GM21360 (cell line): ENCODE measurements around the gene STUM.
A peak's percentile ranks its signal among the peaks of the same experiment; 100 is the strongest.

ENCODE experiments used
- ATAC-seq: cut with Tn5 transposase; IDR thresholded peaks from one replicate; pipeline ENCODE4 v1.9.1; 2021; ENCODE audit warnings: mild to moderate bottlenecking, moderate library complexity; ENCODE audit not compliant: unreplicated experiment

The STUM gene

DNA sequence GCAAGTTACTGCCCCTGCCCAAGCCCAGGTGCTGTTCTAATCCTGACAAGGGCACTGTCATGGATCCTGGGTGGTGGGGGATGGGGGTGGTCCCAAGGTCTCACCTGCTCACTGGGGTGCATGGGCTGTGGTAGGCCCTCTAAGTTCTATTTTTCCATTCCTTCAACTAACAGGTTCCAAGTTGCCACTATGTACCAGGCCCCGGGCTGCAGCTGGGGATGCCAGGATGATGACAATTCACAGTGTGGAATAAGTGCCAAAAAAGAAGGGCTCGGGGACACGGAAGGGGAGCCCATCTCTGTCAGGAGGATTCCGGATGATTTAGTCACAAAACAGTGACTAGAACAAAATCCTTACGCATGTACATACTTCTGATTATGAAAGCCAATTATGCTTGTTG is 76.0 kb downstream of the STUM start:
- ATAC-seq: no peak

DNA sequence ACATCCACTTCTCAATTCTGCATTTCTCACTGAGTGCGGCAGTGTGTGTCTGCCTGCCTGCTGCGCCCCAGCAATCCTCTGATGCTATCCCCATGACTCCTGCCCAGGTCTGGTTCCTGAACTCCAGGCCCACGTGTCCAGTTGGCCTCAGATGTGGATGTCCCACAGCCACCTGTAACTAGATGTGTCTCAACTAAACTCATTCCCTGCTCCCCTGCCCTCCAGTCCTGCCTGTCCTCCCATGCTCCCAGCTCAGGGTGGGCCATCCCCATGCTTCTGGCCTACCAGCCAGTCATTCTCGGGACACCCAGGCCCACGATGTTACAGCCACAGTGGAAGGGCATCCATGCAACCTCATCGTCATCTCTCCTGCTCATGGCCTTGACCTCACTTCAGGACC is 76.8 kb downstream of the STUM start:
- ATAC-seq: no peak

DNA sequence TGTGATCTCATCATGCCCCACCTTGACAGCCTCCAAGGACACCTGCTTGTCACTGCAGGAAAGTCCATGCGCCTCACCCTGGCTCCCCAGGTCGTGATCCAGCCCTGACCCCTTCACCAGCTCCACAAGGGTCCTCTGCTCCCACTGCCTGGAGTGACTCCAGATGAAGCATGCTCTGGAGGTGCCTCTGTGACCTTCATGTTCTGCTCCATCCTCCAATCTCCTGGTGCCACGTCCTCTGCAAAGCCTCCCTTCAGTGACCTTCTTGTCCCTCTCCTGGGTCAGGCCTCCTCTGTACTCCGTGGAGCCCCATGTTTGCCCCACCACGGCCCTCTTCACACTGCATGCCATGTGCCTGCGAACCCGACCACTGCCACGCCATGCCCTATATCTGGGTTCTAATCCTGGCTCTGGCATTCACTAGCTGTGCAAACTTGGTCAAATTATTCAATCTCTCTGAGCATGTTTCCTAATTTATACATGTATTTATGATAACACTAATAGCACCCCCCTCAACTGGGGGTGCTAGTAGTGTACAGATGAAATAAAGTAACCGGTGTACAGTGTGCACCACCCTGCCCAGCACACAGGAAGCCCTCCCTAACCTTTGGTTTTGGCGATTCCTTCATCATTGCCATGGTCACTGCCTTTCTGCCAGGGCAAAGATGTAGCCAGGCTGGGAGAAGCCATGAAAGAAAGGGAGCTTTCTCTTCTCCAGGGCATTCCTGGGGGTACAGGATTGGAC is 77.4 kb downstream of the STUM start:
- peak; percentile 16 for ATAC-seq

DNA sequence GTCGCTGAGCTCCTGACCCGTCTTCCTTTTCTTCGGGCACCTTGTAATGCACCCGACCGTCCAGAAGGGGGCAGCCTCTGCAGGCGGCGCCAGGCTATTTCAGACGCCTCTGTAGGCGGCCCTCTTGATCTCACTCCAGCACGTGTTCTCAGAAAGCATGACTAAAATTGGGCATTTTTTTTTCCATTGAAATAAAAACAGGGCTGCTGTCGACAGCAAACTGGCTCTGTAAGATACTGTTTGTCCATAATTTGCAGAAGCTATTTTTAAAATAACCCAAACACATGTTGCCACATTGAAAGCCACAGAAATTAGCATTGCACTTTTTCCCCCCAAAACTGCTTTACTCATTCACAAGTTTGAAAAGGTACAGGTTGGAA is 78.0 kb downstream of the STUM start:
- ATAC-seq: peak; percentile 69

DNA sequence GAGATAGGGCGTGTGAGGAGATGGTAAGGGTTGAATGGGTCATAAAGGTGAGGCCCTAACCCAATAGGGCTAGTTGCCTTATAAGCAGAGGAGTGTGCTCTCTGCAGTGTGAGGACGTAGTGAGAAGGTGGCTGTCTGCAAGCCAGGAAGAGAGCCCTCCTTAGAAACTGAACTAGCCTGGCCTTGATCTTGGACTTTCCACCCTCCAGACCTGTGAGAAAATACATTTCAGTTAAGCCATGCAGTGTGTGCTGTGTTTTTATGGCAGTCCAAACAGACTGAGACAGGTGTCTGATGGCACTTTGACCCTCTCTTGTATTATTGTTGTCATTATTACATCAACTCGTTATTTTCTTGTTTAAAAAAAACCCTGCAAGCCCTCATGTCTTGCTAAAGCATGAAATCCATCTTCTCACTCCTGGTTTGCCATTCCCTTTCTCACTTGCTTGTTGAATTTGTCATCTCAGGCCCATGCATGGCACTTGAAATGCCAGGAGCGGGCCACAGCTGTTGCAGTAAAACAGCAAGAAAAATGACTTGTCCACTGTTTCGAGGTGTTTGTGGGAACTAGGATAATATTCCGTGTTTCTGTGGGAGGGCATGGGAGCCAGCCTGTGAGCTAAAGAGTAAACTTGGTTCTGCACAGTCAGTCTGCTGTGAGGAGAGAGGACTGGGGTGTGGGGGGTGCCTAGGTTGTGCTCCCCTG is 78.6 kb downstream of the STUM start:
- no peak for ATAC-seq

DNA sequence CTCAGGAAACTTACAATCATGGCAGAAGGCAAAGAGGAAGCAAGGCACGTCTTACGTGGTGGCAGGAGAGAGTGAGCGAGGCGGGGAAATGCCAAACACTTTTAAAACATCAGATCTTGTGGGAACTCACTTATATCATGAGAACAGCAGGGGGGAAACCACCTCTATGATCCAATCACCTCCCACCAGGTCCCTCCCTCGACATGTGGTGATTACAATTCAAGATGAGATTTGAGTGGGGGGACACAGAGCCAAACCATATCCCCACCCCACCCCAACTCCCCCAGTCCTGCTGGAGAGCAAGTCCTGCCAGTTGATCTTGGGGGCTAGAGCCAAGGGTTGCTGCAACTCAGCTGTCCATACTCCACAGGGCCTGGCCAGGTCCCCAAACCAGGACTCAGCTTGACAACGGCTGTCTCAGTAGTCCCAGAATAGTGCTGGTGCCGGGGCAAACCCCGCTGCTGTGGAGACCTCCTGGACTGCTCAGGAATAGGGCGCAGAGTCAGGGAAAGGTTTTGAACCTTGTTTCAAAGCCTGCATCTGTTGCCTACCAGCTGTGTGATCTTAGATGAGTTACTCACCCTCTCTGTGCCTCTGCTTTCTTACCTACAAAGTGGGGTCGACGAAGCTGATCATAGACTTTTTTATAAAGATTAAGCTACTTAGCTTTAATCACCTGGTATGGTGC is 79.5 kb downstream of the STUM start:
- no peak for ATAC-seq

DNA sequence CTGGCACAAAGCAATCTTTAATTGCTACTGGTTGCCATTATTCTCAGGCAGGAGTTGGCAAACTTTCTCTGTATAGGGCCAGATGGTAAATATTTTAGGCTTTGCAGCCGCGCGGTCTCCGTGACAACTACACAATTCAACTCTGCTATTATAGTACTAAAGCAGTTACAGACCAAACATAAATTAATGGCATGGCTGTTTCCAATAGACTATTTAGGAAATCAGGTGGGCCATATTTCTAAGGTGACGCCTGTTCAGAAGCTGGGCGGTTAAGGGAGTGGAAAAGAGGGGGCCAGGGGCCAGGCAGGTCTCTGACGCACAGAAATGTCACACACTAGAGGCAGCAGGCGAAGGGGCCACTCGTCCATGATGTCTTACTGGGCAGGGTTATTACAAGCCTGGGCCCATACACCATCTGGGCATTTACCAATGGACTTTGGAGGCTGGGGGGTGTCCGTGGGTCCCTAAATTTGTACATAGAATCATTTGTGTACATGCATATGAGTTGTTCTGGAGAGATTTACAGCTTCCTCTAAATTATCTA is 80.1 kb downstream of the STUM start:
- no peak for ATAC-seq

DNA sequence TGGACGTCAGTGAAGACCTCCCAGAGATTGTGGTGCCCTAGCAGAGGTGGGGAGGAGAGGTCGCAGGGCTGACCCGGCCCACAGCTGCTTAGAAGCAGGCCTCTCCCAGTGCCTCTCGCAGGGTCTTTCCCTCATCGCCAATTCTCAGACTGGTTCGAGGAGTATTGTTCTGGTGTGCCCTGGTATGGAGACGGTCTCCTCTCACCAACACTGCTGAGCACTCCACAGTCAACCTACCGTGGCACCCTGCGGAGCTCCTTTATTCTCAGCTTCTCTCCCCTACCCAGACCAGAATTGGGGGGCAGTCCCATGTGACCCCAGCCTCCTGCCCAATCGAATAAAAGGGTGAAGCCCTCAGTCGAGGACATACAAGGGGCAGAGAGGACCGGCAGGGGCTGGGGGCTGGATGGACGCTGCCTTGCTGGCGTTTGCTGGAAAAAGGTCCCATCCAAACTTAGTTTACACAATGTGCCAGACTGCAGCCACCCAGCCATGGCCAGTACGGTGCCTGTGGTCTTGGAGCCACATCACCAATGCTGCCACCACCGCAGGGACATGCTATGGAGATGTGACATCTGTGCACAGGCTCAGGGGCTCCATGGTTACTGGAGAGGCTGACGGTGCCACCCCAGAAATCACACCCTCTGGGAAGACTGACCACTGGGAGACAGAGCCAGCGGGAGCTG is 80.8 kb downstream of the STUM start:
- ATAC-seq: no peak

DNA sequence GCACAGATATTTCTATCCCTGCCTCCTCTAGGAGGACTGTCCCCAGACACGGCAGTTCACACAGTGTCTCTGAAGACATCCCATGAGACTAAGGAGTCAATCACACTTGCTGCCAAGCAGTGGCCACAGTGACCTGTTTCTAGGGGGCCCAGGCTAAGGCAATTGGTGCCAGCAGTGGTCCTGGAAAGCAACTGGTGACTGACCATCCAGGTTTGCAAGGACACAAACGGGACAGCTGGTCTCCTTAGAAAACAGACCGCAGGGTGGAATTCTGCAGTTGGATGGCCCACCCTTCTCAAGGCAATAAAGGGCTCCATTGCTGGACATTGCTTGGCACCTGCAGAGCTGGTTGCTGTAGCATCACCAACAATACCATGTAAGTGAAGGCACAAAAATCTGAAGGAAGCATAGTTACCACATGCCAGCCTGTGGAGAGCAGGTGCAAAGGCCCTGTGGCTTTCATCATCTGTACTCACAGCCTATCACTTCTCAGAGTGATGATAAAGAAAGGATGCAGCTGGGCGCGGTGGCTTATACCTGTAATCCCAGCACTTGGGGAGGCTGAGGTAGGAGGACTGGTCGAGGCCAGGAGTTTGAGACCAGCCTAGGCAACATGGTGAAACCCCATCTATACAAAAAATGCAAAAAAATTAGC is 81.5 kb downstream of the STUM start:
- ATAC-seq: no peak

DNA sequence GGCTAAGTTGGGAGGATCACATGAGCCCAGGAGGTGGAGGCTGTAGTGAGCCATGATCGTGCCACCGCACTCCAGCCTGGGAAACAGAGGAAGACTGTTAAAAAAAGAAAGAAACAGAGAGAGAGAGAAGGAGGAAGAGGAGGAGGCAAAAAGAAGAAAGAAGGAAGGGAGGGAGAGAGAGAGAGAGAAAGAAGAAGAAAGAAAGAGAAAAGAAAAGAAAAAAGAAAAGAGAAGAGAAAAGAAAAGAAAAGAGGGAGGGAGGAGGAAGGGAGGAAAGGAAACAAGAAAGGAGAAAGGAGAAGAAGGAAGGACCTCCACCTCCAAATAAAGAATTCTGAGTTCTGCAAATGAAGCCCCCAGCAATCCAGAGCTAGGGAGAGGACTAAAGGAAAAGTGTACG is 82.0 kb downstream of the STUM start:
- no peak for ATAC-seq

DNA sequence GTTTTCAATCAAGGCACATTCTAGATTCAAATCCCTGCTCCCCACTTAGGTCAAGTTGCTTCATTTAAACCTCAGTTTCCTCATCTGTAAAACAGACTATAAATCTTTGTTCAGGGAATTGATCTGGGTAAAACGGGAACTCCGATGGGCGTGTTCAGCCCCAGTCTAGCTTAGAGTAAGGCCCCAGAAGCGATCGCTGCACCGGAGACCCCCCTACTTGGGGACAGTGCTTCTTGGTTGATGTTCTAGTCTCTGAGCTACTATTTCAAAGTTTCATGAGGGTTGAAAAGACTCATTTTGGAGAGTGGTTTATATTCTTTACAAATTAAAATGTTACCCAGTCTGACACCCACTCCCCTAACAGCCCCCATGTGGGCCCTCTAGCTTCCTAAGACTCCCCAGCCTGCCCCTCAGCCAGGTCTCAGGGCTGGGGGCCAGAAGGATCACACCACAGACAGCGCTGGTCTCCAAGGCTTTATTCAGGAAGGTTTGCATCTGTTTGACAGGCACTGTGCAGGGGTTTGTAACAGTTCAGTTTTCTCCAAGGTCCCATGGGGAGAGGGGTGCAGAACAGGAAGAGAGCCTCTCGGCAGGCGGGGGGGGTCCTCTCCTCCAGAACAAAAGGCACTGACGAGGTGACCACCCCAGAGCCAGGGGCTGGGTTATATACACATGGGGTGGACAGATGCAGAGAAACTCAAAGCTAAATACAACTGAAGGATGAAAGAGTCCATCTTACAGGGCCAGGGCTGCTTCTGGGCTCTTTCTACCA is 82.9 kb downstream of the STUM start:
- ATAC-seq: no peak

DNA sequence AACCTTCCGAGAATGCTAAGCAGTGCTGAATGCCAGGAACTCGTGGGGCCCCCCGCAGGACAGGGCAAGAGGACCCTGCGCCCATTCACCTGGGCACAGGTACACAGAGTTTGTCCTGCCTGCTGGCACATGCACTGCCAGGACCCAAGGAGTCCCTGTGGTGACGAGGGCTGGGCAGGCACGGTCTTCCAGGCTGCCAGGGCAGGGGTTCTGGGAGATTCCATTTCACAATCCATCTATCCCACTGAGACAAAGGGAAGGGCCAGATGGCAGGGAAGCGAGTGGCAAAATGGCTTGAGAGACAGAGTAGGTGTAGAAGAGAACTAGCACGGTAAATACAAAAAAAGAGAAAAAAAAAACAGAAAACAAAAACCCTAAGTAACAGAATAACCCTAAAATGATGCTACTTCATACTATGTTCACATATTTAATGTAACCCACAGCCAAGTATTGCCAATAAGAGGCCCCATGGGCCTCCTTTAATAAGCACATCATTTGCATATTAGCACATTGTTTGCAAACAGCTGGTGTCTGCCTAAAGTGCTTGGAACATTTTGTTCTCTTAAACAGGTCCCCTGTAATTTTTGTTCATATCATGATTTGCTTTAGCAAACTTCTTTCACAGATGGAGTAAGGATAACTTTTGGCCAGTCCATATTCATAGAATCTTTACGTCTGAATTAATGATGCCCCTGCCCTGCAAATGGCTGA is 83.8 kb downstream of the STUM start:
- no peak for ATAC-seq

DNA sequence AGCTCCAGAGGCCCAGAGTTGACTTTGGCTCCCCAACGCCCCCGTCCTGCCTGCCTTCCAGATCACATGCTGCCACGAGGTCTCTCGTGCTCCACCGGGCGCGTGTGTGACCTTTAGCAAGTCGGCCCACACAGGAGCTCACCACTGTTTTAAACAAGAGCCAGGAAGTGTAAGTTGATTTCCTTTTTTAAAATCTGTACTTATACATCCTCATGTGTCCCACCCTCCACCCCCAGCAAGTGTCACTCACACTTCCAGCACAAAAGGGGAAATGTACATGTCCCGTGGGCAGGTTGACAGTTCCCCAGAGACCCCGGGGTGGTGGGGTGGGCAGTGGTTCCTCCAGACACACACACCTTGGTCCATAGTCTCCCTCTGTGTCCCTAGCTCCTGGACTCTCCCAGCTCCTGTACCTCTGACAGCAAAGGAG is 84.4 kb downstream of the STUM start:
- ATAC-seq: no peak

DNA sequence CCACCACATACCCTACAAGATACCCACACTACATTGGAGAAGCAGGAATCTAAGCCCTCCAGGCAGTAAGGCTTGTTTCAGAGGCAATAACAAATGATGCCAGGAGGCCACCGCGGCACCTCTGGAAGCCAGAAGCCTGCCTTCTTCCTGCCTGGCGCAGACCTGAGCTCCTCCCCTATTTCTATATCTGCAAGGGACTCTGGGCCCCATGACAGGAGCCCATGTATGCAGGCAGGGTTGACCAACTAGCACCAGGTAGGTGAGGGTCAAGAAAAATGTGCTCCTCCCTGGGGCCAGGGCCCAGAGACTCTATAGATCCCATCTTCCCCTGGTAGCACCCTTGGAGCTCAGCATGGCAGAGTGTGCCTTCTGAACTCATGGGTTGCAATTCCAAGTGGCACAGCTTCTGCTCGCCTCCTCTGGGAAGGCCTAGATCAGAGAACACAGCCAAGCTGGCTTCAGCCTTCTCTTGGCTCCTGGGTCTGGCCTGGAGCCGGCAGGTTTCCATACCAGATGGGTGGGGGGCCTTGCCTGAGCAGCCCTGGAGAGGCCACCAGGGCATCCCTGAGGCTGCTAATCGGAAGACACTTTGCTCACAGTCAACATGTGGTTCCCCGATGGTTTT is 85.1 kb downstream of the STUM start:
- no peak for ATAC-seq

DNA sequence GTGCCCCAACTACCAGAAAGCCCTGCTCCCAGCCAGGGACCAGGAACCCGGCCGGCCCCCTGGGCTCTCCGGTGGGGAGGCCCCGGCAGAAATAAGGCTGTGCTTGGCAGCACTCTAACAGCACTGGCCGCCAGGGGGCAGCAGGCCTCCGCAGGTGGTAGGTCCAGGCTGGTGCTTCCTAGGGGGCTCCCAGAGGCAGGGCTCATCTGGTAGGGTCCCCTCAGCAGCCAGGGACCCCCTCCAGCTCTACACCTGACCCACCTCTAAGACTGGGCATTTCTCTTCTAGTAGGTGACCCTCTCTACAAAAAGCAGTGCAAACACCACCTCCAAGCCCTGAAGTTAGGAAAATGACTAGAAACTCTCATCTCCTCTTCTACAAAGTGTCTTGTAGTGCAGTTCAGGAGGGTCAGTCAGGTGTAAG is 85.6 kb downstream of the STUM start:
- ATAC-seq: peak; percentile 63

DNA sequence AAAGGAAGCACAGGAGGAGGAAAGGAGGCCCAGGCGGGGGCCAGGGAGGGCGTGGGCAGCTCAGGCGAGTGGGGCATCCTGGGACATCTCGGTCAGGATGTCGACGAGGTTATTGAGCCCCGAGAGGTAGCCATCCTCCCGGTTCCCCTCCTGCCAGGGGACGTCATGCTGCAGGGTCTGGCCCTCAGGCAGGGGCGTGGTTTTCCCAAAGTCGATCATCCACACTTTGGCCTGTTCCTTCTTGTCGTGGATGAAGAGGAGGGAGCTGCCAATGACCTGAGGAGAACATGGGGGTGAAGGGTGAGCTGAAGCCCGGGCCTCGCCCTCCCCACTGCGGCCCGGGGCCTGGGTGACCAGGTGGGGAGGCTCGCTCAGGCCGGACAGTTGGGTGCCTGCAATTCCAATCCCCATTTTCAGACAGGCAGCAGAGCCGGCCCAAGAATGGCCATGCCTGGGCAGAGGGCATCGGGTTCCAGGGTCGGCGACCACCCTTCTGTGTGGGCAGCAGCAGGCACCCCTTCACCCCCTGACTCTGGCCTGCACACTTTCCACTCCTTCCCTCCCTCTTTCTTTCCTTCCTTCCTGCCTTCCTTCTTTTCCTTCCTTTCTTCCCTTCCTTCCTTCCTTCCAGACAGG is 86.2 kb downstream of the STUM start:
- ATAC-seq: no peak

DNA sequence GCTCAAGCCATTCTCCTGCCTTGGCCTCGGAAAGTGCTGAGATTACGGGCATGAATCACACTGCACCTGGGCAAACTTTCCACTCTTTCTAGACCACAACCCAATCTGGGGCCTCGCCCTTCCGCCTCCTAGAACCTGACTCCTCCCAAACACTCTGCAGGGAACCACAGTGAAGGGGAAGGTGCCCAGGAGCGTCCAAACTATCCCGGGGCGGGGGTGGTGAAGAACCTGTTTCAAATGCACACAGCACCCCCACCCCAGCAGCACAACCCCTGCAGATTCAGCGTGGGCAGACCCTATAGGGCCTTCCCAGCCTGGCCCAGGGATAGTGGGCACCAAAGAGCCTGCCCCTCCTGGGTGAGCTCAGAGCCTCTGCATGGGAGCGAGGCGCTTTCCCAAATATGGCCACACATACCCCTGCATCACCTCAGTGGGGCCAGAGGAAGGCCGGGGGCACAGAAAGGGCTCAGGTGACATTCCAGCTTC is 86.9 kb downstream of the STUM start:
- no peak for ATAC-seq

DNA sequence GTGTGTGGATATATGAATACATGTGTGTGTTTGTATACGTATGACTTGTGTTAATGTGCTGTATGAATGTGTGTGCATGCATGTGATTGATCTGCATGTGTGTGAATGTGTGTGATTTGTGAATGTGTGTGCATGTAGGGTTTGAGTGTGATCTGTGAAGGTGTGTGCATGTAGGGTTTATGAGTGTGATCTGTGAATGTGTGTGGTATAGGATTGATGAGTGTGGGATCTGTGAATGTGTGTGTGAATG is 88.2 kb downstream of the STUM start:
- no peak for ATAC-seq
